GM18517 (cell line): Measurements from ENCODE around the gene CYP17A1.
"Not testable (repeated sequence)": the region's sequence is repeated elsewhere in the genome, so short reads cannot be mapped to it uniquely, and the experiment has no call there.

Source experiments
- ATAC-seq: cut with Tn5 transposase; IDR thresholded peaks from one replicate; pipeline ENCODE4 v1.9.1; 2021; ENCODE audit warnings: mild to moderate bottlenecking, moderate library complexity; ENCODE audit not compliant: unreplicated experiment

CYP17A1 gene

DNA sequence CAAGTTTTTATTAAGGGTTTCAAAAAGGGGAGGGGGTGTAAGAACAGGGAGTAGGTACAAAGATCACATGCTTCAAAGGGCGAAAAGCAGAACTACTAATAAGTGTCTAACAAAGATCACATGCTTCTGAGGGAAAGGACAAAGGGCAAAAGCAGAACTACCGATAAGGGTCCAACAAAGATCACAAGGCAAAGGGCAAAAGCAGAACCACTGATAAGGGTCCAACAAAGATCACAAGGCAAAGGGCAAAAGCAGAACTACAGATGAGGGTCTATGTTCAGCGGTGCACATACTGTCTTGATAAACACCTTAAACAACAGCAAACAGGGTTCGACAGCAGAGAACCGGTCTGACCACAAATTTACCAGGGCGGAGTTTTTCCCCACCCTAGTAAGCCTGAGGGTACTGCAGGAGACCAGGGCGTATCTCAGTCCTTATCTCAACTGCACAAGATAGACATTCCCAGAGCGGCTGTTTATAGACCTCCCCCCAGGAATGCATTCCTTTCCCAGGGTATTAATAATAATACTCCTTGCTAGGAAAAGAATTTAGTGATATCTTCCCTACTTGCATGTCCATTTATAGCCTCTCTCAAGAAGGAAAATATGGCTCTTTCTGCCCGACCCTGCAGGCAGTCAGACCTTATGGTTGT, 1.2 kb upstream of the CYP17A1 start:
- ATAC-seq = not testable (repeated sequence)

GRCh38 chr10:102835007-102835482, 2.2 kb downstream of the CYP17A1 start:
- ATAC-seq = no peak

DNA sequence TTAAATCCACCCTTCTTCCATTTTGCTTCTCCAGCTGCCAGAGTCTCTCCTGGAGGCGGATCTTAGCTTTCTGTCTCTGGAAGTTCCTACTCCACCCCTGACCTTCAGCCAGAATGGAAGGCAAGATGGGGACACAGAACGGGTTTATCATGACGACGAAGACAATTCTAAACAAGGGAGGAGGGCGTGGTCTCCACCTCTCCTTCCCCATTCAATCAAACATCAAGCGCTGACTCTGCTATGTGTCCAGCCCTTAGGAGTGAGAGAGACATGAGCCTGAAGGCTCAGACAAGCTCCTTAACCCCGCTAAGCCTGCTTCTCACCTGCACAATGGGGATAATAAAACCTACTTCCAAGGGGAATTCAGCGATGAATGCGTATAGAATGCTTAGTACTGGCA, 3.1 kb downstream of the CYP17A1 start:
- no peak for ATAC-seq

GRCh38 chr10:102832987-102833386, 4.2 kb downstream of the CYP17A1 start:
- ATAC-seq = no peak

DNA sequence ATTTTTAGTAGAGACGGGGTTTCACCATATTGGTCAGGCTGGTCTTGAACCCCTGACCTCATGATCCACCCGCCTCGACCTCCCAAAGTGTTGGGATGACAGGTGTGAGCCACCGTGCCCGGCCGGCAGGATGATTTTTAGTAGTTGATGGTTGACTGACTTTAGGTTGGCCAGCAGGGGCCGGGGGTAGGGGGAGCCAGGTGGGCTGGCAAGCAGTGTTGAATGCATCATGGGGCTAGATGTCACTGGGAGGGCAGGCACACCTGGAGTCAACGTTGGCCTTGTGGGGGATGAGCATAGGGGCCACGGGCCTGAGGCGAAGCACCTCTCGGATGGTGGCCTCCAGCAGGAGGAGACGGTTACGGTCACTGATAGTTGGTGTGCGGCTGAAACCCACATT, 5.0 kb downstream of the CYP17A1 start:
- ATAC-seq = no peak

GRCh38 chr10:102831322-102832071, 5.7 kb downstream of the CYP17A1 start:
- no peak for ATAC-seq

DNA sequence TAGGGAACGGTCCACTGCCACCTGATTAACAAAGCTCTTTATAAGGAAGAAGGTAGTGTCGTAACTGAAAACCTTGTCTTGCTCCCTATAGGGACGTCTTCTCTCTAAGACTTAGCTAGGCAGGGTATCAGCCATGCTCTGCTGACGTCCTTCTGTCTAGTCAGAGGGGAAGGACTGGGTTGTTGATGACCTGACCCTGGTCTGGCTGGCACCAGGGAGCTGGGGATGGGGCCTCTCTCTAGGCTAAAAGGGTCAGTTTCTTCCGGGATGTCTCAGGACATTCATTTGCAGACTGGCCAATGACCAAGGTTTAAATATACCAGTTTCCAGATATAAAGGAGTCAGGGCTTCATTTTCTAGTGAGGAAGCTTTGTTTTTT, 9.6 kb downstream of the CYP17A1 start:
- ATAC-seq = no peak

- no peak for ATAC-seq
Measured at GRCh38 chr10:102826148-102826796, 10.9 kb downstream of the CYP17A1 start.

GRCh38 chr10:102824664-102825063, 12.5 kb downstream of the CYP17A1 start:
- ATAC-seq = no peak

GRCh38 chr10:102822222-102822621, 15.0 kb downstream of the CYP17A1 start:
- no peak for ATAC-seq

DNA sequence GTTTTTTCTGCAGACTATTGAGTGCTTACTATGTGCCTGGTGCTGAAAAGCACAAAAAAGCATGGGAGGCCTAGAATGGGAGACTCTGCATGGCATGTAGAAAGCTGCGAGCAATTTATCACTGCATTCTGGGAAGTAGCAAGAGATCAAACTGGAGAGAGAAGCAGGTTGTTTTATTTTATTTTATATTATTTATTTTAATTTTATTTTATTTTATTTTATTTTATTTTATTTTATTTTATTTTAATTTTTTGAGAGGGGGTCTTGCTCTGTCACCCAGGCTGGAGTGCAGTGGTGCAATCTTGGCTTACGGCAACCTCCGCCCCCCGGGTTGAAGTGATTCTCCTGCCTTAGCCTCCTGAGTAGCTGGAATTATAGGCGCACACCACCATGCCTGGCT, 17.2 kb downstream of the CYP17A1 start:
- ATAC-seq = not testable (repeated sequence)

DNA sequence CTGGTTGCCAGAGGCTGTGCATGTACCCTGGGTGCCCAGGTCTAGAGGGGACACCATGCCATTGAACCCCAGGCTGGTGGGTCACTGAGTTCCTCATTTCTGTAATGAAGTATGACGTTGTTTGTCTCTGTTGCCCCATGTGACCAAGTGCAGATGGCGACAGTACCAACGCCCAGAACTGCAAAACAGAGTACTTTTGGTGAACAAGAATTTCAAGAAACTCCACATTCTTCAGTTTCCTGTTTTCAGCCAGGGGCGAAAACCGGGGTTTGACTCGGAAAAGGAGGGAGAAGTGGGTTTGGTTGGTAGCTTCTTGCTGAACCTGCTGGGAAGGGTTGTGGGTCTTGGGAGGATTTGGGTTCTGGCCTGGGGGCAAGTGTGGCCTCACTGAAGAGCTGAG, 18.2 kb downstream of the CYP17A1 start:
- no peak for ATAC-seq

DNA sequence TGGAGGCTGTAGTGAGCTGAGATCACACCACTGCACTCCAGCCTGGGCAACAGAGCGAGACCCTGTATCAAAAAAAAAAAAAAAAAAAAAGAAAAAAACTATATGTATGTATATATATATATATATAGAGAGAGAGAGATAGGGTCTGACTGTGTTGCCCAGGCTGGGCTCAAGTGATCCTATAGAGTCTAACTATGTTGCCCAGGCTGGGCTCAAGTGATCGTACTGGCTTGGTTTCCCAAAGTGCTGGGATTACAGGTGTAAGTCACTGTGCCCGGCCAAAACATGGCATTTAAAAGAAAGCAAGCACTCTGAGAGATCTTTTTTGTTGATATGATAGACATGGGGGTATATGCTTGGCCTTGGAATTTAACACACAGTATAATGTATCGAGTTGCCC, 20.0 kb downstream of the CYP17A1 start:
- no peak for ATAC-seq

DNA sequence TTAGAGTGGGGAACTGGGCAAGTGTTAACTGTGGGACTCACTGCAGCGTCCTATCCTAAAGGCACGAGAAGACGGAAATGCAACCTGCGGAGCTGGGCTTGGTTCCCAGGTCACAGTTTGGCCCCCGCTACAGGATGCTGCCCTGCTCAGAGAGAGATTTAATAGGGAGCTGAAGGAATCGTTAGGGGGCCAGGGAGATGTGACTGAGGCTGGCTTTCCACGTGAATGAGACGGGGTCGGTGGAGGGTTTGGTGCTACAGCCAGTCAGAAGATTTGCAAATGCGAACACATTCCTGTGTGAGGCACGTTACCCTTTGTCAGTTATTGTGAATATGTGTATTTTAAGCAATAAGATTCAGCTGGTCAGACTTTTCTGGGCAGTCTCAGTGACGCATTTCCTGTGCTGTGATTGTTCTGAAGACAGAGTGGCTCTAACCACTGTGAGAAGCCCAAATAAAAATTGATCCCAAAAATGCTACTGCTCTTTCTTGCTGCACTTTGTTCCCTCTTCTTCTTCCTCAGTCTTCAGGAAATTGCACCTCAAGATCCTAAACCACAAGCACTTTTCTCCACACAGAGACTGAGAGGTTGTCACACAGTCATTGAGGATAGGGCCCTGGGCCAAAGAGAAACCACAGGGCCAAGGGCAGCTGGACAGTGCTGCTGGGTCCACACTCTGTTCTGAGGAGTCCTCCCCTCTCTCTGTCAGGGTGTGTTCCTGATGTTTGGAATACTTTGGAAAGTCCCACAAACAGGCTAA, 21.2 kb downstream of the CYP17A1 start:
- no peak for ATAC-seq

GRCh38 chr10:102814873-102815661, 22.1 kb downstream of the CYP17A1 start:
- ATAC-seq = no peak

- ATAC-seq = no peak
Measured at GRCh38 chr10:102814453-102814871, 22.8 kb downstream of the CYP17A1 start.

DNA sequence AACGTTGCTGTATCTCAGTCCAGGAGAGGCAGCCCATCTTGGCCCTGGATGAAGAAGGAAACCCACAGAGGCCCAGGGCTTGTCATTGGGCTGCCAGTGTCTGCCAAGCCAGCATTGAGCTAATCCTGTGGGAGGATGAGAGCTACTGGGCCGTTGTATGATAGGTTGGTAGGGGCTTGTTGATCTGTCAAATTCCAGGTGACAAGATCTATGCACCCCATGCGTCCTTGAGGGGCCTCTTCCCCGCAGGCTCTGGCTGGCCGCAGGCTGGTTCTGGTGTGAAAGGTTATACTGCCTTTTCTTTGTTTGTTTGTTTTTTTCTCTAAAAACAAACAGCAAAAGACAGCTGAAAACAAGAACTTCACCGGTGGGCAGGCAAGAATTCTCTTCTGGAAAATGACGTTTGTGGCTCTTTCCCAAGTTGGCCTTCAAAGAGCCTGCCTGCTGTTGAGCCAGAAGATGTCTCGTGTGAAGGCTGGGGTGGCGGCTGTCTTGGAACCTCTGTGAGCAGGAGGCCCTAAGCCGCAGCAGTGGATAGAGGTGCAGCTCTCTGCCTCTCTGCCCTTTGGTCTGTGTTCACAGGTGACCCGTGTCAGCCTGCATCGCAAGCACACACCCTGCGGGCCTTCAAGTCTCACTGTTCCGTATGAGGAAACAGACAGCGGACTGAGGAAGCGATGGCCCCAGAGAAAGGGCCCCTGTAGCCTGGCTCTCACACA, 23.3 kb downstream of the CYP17A1 start:
- ATAC-seq = no peak

GRCh38 chr10:102813017-102813541, 24.1 kb downstream of the CYP17A1 start:
- ATAC-seq = no peak

DNA sequence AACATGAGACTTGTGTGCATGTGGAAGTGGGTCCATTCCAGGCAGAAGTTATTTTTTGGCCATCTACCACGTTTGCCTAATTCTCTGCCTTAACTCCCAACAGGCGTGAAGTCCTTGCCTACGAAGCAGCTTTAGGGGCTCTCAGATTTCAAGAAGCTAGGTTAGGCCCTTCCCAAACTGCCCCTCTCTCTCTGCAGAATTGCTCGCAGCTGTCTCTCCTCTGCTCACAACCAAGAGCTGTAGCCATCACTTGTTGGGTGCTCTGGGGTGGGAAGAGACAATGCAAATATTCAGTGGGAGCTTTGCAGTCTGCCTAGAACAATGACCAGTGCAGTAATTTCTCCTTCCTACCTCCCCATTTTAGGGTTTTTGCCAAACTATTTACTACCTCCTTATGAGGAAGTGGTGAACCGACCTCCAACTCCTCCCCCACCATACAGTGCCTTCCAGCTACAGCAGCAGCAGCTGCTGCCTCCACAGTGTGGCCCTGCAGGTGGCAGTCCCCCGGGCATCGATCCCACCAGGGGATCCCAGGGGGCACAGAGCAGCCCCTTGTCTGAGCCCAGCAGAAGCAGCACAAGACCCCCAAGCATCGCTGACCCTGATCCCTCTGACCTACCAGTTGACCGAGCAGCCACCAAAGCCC, 24.9 kb downstream of the CYP17A1 start:
- no peak for ATAC-seq
